Measurements from ENCODE around the gene TKTL2.
A peak's percentile ranks its signal among the peaks of the same experiment; 100 is the strongest.

Gene TKTL2, protein sequence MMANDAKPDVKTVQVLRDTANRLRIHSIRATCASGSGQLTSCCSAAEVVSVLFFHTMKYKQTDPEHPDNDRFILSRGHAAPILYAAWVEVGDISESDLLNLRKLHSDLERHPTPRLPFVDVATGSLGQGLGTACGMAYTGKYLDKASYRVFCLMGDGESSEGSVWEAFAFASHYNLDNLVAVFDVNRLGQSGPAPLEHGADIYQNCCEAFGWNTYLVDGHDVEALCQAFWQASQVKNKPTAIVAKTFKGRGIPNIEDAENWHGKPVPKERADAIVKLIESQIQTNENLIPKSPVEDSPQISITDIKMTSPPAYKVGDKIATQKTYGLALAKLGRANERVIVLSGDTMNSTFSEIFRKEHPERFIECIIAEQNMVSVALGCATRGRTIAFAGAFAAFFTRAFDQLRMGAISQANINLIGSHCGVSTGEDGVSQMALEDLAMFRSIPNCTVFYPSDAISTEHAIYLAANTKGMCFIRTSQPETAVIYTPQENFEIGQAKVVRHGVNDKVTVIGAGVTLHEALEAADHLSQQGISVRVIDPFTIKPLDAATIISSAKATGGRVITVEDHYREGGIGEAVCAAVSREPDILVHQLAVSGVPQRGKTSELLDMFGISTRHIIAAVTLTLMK

DNA sequence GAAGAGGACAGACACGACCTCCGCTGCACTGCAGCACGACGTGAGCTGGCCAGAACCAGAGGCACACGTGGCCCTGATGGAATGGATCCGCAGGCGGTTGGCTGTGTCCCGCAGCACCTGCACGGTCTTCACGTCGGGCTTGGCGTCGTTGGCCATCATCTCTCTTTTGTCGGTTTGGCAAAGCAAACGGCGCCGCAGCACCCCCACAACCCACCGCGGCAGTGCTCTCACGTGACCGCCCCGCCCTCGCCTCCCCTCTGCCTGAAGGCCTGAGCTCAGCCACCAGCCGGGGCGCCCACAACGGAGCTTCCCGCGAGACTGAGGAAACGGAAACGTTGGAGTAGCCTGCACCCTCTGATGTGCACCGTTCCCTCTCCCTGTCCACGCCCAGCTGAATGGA lies at the start of gene TKTL2:
TKTL2 (minus strand) TSS at position 179 of the 400 bp plus-strand sequence; CDS start at position 159, 20 bp downstream.
- DNase-seq = no peak

DNA sequence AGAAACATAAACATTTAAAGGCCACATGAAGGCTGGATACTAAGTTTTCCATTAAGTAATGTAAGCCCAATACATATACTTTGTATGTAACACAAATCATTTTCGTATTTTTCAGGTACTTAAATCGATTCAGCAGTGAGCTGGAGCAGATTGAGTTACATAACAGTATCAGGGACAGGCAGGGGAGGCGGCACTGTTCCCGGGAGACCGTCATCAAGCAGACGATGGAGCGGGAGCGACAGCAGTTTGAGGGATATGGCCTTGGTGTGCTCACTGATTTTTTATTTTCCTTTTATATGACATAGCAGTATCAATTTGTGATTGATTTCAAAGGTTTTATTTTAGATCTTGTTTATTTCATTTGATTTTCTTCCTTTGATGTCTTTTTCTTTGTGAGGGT lies 41.6 kb upstream of the TKTL2 start:
- no peak for DNase-seq

DNA sequence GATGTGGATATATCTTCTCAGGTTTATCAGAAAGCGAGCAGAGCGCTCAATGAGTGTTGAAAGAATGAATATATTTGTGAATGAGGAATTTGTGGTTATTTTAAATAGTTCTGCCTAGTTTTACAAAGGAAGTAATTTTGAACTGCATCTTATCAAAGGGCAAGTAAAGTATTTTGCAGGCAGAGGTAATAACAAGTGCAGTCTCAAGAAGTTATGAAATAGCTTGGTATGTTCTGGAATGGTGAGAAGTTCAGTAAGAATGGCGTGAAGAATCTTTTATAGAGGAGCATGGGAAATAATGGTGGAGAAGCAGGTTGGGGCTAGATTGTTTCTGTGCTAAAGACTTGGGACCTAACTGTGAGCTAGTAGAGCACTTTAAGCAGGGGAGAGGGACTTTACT lies 31.8 kb upstream of the TKTL2 start:
- no peak for DNase-seq

DNA sequence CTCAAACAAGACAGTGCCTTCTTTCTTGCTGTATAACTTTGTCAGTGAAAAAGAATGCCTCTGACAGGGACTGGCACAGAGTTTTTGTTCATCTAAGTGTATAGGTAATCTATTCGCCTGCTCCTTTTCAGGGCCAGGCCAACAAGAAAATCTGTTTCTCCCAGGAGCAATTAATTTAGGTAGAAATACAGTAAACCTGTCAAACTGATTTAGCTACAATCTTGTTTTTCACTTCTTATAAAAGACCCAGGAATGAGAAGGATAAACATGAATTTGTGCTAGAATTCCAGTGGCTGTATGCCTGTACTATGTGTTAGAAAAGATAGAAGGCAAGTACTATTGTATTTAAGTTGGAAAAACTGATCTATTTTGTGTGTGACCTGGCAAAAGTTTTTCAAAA lies 27.0 kb upstream of the TKTL2 start:
- no peak for DNase-seq

DNA sequence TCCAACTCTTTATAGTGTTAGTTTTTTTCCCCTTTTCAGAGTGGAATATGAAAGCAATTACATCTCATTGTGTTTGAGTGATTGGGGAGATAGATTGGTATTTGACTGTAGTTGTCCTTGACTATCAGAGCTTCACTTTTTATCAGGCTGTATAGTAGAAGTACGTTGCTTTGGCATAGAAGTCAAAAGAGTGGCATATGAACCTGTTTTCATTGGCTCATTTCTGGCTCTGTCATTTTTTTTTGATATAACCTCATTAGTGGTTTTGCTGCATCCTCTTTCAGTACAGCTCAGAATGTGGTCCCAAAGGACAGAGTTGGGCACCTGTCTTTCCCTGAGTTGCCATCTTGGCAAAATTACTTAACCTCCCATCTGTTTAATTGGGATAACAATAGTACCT lies 22.3 kb upstream of the TKTL2 start:
- no peak for DNase-seq

DNA sequence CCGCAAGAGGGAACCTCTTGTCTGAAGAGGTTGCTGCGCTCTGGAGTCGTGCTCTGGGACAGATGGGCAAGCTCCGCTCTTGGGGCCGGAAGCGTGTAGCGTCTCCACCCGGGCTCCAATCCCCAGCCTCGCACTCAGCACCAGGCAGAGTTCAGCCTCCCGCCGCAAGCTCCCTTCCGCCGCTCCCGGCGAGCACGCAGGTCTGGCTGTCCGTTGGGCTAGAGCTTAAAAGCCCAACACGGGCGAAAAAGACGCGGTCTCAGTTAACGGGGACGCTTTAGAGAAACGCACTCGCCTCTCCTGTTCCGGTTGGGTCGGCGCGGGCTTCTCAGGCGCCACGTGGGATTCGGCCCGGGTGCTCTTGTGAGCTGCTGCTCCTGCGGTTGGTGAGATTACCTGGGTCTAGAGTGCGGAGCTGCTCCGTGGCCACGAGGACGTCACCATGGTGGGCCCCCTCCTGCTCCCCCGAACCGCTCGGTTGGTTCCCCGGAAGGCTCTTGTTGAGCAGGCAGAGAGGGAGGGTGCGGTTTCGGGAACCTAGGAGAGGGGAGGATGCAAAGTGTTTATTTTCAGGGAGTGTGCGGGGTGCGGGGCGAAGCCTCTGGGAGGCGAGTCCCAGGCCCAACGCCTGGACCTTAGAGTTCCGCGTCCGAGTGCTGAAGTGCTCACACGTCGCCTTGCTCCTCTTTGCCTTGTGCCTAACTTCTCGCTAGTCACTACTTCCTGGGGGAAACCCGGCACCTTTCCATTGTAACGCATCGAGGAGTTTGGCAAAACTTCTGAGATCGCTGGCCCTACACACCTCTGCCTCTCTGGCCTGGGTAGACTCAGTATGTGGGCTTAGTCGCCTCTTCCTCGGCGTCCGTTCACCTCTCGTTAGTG lies 21.0 kb upstream of the TKTL2 start, which contains the start of gene TMA16:
TMA16 (plus strand) TSS at position 331 of the 882 bp plus-strand sequence; CDS start at position 443, 112 bp downstream.
- peak; percentile 93 for DNase-seq

DNA sequence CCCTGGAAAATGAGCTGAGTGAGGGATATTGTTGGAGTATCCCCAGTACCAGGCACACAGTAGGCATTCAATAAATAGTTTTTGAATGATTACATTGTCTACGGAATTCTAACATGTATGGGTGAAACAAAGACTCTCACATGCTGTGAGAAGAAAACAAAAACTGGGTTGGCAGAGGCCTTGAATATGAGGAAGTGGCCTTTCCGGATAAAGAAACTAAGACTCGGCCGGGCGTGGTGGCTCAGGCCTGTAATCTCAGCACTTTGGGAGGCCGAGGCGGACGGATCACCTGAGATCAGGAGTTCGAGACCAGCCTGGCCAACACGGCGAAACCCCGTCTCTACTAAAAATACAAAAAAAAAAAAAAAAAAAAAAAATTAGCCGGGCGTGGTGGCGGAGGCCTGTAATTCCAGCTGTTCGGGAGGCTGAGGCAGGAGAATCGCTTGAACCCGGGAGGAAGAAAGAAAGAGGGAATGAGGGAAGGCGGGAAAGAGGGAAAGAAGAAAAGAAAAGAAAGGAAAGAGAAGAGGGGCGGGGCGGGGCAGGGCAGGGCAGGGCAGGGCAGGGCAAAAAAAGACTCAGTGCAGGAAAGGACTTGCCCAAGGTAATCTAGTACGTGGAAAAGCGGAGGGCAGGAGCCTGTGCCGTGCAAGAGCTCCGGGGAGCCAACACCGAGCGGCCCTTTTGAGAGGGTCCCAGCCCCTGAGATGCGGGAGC lies 20.2 kb upstream of the TKTL2 start:
- DNase-seq = no peak

DNA sequence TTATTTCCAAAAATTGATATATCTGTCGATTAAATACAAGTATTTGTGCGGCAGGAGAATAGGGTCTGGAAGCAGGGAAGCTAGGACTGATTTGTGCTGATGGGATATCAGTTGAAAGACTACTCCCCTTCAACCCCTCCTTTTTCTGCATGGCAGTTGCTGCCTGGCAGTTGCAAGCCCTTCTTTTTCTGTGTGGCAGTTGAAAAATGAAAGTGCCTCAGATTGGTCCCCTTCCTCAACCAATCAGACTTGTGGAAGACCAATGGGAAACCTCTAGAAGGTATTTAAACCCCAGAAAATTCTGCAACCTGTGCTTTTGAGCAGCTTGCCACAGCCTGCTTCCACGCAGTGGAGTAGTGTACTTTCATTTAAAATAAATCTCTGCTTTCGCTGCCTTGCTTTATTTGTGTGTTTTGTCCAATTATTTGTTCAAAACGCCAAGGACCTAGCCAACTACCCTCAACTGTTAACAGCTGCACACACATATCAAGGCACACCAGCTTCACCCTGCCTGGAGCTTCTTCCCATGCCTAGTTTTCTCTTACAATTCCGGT lies 19.5 kb upstream of the TKTL2 start:
- DNase-seq = no peak

DNA sequence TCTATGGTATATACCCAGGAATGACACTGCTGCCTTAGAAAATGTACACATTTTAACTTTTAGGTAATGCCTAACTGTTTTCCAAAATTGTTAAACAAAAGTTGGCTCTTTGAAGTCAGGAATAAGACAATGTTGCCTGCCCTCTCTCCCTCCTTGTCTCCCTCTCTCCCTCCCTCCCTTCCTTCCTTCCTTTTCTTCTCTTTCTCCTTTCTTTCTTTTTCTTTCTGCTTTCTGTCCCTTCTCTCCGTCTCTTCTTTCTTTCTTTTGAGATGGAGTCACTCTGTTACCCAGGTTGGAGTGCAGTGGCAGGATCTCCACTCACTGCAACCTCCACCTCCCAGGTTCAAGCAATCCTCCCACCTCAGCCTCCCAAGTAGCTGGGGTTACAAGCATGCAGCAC lies 16.4 kb upstream of the TKTL2 start:
- no peak for DNase-seq

DNA sequence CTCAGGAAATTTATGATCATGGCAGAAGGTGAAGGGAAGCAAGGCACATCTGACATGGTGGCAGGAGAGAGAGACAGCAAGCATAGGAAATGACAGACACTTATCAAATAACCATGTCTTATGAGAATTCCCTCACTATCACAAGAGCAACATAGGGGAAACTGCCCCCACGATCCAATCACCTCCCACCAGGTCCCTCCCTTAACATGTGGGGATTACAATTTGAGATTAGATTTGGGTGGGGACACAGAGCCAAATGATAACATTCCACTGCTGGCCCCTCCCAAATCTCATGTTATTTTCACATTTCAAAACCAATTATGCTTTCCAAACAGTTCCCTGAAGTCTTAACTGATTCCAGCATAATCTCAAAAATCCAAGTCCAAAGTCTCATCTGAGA lies 12.8 kb upstream of the TKTL2 start:
- DNase-seq = no peak

DNA sequence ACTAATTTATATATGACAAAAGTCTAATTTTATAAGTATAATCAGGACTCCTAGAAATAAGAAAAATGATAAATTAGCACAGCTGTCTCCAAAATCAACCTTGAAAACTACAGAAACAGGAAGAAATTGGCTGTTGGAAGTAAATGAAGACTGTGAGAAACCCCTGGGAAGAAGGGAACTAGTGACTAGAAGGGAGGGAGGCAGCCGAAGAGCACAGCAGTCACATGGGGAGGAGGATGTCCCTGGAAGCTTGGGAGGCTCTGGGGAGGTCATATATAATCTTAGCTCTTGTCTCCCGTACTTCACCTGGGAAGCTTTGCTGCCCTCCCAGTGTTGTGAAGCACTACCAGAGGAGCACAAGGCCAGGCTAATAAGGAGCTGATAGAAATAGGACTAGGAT lies 12.0 kb upstream of the TKTL2 start:
- DNase-seq = no peak

DNA sequence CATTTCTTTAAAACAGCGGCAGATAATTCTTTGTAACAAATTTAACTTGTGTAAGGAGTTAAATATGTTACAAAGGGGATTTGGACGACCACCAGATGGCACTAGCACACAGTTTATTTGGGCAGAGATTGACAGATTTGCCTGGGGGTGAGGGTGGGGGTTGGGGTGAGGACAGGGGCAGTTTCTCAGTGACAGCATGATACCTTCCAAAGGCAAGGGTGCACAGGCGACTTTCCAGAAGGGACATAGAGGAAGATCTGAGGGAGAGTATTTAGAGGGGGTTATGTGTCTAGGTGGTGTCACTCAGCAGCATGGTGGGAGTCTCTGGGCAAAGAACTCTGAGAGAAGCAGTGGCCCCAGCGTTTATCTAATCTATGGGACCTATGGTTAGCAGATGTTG lies 11.4 kb upstream of the TKTL2 start:
- peak; percentile 37 for DNase-seq

DNA sequence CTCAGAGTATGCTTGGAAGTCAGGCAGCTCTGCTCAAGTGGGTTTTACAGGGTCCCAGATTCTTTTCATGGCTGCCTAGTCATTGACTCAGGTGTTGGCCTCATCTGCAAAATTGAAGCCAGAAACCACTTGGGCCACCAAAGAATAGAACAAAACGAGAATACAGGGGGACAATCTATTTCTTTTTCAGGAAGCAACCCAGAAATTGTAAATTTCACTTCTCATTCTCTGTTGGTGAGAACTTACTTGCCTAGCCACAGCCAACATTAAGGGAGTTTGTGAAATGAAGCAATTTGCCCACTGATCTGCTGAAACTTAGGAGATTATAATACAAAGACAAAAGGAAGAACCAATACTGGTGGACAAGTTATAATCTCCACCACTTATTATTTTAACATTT lies 8.6 kb upstream of the TKTL2 start:
- DNase-seq = no peak

DNA sequence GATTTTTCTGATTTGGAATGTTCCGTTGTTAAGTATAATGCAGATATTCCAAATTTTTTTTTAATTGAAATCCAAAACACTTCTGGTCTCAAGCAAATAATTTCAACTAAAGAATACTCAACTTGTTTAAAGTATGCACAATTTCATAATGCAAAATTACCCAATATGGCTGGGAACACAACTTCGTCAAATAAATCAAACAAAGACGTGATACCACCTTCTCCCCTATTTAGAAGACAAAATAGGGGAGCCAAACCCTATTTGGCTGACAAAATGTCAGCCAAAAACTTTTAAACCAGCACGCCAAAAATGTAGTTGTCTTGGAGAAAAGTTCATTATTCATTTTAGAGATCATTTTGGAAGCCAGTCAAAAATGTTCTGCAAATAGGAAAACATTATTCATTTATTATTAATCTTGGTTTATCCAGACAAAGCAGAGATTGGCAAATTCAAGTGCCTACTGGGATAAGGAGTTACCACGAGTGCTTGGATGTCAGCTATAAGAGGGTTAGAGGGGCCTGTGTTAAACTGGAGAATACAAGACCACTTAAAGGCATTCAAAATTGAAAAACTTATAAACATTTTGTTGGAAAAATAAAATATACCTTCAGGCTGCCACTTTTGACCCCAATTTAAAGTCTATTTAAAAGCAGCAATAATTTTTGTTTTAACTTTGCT lies 3.3 kb upstream of the TKTL2 start:
- no peak for DNase-seq

DNA sequence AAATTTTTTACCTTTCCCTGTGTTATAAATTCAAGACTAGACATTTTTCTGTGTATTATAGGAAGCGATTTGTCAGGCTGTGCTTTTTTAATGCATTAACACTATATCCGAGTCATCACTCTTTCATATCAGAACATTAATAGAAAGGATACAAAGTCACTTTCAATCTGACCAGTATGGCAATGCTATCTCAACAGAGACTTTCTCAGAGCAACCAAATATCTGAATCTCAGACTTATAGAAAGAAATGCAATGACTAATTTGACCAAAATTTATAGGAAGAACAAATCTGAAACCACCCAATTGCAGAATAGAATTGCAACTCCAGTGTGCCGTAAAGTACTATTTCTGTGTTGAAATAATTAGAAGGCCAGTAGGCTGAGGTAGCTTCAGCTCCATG lies 473 bp upstream of the TKTL2 start:
- no peak for DNase-seq

DNA sequence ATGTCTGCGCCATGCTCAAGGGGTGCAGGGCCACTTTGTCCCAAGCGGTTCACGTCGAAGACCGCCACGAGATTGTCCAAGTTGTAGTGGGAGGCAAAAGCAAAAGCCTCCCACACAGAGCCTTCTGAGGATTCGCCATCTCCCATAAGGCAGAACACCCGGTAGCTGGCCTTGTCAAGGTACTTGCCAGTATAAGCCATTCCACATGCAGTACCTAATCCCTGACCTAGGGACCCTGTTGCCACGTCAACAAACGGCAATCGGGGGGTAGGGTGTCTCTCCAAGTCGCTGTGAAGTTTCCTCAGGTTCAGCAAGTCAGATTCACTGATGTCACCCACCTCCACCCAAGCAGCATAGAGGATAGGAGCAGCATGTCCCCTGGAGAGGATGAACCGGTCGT lies 424 bp downstream of the TKTL2 start:
- DNase-seq = no peak

DNA sequence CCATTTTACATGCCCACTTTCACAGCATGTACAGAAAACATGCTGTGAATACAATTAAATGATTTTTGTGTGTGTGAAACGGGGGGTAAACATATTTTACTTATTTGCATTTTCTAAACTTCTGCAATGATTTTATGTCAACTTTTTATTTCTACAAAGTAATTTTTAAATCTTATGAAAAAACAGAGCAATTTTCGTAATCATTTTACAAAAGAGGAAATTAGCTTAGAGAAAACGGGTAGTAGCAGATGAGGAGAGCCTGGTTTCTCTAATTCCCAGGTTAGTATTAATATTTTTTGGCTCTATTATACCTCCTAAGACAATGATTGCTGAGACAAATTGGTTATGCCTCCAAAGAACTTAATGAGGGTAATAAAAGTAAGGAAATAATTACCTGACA lies 3.2 kb downstream of the TKTL2 start:
- no peak for DNase-seq

DNA sequence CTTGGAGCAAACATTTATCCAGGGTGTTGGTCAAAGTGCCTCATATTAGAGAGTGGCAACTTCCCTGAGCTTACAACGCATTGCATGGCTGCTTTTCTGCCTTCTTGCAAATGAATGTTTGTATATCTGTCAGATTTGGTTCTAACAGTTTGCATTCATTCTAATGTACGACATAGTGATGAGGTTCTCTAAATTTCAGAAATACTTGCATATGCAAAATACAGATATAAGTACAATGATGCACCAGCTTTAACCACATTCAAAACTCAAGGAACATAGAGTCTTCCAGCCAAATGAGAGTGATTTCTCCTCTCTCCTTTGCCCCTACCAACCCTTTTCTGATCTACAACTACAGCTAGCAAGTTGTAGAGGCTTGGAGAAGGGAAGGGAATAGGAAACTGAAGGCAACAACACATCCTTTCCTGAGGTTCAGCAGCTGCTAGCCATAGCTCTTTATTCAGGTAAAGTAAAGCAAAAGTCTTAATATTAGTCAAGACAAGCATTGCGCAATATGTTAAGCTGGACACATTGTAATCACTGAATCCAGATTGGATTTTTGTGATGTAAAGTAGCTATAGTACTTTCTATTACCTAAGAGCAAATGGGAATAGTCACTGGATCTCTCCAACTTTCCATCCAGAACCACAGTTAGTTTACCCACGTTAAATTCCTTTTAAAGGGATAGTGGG lies 6.3 kb downstream of the TKTL2 start:
- no peak for DNase-seq

DNA sequence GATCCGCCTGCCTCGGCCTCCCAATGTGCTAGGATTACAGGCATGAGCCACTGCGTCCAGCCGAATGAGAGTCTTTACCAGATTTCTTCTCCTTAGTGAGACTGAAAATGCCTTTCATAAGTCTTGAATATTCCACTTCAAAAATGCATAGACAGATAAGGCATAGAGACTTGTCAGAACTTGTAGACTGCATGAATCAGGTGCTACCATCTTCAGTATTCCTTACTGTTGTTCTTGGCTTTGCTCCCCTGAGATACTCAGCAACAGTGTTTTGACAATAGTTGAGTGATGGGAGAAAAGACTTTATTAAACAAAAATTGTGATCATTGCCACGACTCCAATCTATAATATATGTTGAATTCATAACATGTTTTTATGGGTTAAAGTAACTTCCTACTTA lies 11.0 kb downstream of the TKTL2 start:
- DNase-seq = no peak

DNA sequence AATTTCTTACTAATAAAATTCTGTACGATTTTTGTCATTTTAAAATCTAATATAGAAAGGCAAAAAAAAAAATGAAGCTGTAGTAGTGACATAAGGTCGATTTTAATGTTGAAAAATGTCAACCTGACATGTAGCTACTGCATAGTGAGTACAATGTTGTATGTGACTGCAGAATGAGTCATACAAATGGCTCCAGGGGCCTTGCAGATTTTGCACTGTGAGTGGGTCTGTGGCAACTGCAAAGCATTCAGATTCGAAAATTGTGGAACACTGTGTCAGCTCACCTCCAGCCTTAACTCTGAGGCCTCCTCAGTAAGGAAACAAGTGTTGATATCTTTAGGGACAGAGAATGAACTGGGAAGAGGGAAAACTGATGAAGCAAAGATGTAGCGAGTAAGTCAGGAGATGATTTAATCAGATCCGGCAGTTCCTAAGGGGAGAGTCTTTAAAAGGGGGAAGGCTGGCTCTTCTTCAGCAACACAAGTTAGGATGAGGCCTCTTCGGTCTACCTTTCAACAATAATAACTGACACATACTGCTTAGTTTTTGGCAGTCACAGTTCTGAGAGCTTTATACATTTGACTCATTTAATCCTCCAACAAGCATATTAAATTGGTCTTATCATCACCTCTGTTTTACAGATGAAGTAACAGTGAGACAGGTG lies 24.9 kb downstream of the TKTL2 start:
- no peak for DNase-seq

DNA sequence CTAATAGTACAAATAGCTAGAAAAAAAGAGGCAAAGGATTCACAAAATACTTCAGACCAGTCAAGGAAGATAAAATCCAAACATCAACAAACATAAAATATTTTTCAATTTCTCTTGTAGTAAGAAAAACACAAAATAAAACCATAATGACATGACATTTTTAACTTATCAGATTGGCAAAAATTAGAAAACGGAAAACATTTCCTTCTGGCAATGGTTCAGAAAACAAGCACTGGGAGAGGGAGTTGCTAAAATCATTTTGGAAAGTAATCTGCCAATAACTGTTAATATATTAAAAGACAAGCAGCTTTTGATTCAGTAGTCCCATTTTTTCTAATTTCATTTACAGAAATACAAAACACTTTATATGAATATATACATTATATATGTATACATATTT lies 26.1 kb downstream of the TKTL2 start:
- DNase-seq = no peak
